Activated CD4-positive, alpha-beta T cell treated with anti-CD3 and anti-CD28 coated beads for 1 hour (primary cell): ENCODE results near the gene PLOD3.
"Not testable (repeated sequence)": the region's sequence is repeated elsewhere in the genome, so short reads cannot be mapped to it uniquely, and the experiment has no call there.

Experiments
- DNase-seq: peaks from one replicate; pipeline ENCODE4 v3.0.0-alpha.2; 2020

PLOD3 gene

DNA sequence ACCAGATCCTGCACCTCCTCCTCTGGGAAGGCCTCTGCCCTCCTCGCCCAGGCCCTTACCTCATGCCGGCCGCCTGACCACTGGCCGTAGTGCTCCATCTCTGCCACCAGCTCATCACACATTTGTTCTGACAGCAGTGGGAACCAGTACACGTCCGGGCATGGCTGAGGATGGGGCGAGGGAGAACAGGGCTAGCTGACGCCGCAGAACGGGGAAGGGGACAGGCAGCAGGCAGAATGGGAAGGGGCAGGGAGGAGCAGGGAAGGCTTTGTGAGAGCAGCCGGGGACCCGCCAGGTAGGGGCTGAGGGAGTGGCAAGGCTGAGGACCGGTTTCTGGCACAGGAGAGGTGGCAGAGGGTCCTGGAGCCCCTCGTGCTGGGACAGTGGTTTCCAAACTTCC, 8.6 kb downstream of the PLOD3 start:
- DNase-seq, result no peak

DNA sequence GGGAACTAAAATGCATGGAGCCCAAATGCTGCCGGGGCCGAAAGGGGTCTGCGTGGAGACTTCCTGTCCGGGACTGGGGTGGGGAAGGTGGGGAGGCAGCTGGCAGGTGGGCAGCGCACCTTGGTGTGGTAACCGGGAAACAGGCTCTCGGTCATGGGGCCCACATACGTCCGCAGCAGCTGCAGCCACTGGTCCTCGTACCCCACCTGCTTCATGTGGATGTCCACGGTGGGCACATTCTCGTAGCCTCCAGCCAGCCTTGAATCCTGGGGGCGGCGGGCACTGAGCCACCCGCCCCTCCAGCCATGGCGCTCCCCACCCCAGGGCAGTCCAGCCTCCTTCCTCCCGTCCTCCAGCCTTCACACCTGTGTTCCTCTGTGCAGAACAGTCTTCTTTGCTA, 9.9 kb downstream of the PLOD3 start:
- no peak for DNase-seq

DNA sequence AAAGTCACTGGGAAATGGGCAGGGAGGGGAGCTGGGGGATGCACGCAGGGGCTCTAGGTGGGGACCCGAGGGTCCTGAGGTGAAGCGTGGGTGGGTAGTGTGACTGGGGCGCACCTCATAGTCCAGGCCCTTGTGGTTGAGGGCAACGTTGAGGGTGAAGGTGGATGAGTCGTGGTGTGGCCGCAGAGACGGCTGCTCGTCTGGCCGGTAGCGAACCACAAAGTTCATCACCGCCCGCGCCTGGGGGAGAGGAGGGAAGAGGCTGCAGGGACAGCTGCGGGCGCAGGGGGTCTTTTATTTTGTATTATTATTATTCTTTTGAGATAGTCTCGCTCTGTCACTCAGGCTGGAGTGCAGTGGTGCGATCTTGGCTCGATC, 10.7 kb downstream of the PLOD3 start:
- DNase-seq, result no peak

DNA sequence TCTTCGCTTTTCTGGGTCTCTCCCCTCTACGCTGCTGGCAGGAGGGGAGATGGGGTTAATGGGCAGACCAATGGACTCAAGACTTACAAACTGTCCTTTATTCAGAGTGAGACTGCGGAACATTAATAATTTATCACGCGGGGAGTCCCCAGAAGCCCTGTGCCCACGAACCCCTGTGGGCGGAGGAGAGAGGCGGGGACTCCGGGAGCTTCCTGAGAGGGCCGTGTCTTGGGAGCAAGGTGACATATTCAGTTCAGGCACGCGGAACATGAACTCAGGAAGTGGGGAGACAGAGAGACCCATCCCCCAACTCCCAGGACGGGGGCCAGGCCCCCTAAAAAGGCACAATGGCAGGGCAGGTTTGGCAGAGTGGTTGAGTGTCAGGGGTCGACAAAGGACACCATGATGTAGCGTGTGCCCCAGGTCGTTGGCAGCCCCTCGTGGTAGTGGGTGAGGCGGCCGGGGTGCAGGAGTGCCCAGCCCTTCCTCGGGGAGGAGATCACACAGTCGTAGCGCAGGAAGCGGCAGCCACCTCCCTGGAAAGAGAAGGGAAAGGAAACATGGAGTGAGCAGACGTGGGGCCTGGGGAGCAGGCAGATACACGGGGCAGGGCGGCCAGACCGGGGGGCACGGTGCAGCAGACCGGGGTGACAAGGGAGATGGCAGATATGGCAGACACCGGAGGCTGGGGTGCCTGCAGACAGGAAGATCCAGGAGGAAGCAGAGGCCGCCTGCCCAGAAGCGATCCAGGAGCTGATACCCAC, 11.3 kb downstream of the PLOD3 start:
- DNase-seq, result no peak

DNA sequence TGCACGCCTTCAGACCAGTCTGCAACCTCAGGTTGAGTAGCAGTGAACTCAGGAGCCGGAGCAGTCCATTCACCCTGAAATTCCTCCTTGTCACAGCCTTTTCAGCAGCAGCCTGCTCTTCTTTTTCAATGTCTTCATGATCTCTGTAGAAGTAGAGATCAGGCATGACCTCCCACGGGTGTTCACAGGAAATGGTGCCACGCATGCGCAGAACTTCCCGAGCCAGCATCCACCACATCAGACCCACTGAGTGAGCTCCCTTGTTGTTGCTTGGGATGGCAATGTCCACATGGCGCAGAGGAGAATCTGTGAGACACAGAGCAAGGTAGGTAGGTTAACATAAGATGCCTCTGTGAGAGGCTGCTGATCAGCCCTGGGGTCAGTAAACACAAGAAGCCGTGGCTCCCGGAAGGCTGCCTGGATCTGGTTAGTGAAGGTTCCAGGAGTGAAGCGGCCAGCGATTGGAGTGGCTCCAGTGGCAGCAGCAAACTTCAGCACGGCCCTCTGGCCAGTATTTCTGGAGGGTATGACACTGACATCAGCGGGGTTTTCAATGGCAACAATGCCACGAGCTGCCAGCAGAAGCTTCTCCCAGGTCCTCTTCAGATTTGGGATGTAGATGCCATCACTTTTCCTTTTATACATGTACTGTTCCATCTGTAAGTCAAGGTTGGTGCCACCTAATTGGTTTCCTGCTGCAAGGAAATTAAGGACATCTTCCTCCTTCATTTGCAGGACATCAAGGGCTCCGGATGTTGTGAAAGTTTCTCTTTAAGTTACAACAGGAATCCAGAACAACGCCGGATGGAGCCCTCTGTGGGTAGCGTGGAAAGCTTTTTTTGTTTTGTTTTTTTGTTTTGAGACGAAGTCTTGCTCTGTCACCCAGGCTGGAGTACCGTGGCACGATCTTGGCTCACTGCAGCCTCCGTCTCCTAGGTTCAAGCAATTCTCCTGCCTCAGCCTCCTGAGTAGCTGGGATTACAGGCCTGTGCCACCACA, 13.3 kb downstream of the PLOD3 start:
- DNase-seq, result not testable (repeated sequence)

DNA sequence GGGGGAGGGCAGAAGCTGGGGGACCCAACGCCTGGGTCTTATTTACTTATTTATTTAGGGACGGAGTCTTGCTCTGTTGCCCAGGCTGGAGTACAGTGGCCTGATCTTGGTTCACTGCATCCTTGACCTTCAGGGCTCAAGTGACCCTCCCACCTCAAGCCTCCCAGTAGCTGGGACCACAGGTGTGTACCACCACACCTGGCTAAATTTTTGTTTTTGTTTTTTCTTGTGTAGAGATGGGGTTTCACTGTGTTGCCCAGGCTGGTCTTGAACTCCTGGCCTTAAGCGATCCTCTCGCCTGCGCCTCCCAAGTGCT, 14.8 kb downstream of the PLOD3 start:
- no peak for DNase-seq

DNA sequence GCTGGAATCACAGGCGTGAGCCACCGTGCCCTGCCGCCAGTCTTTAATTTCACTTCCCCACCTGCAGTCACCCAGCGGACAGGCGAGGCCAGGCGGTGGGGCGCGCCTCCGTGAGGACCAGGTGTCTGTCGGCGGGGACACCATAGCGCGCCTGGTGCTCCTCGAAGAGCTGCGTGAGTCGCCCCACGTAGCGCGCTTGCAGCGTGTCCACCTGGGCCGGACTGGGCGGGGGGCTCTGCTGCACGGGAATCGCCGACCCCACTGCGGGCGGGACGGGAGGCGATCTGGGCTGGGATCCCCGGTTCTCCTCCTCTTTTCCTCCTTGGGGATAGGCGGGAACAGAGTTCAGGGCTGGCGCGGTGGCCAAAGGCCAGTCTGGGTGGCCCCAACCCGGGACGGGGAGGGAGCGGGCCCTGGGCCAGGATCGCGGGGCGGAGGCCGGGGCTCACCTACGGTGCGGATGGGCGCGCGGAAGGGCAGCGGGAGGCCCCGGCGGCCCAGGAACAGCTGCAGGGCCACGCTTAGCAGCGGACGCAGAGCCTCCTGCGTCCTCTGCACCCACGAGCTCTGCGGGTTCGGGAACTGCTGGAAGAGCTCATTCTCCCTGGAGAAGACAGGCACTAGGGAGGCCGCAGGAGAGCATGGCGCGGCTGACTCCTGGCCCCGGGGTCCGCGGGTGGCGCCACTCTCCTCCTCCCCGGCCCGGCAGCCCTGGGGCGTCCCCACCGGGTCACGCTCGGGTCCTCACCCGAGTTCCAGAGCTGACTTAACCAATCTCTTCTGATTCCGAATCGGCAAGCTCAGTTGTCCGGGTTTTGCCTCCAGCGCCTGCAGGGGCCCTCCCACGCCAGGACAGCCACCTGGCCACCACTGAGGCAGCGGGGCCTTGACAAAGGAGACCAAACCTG, 15.4 kb downstream of the PLOD3 start:
- DNase-seq, result no peak

DNA sequence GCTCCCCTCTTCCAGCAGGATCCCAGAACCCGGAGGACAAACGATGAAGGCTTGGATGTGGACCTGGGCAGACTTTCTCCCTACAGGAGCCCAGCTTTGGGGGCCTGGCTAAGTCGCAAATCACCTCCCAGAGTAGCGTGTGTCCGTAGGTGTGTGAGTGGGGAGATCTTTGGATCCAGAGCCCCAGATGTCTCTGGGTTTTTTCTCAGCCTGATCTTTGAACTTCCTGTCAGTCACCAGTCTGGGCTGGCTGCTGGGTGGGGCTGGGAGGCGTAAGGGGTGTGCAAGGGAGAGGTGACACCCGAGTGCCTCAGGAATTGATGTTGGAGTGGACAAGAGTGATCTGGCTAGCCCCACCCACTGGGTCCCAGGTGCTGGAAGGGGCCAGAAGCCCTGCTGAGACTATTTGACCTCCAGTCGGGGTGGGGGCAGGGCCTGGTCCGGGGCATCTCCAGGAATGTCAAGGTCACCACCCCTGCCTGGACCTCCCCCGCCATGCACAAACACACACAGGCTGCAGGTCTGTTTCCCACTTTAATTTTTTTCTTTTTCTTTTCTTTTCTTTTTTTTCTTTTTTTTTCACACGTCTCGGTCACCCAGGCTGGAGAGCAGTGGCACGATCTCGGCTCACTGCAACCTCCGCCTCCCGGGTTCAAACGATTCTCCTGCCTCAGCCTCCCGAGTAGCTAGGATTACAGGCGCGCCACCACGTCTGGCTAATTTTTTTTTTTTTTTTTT, 16.4 kb downstream of the PLOD3 start, which contains the start of gene MOGAT3:
Gene MOGAT3 (minus strand): TSS at position 175 of the 738 bp plus-strand sequence. CDS start 182 bp downstream, outside the sequence.
- no peak for DNase-seq

DNA sequence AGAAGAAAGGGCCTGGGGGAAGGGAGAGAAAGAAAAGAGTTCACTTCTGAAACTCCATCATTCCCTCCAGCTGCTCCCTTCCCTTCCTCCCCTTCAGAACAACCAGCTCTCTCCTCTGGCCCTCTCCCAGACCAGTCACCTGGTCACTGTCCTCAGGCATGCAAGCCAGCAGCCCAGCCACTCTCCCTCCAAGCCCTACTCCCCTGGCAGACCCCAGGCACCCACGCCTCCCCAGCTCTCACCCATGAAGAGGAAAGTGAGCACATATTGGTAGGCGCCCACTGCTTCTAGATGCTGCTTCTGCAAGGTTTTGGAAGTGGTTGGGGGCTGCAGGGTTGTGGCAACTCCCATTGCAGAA, 16.9 kb downstream of the PLOD3 start:
- no peak for DNase-seq

DNA sequence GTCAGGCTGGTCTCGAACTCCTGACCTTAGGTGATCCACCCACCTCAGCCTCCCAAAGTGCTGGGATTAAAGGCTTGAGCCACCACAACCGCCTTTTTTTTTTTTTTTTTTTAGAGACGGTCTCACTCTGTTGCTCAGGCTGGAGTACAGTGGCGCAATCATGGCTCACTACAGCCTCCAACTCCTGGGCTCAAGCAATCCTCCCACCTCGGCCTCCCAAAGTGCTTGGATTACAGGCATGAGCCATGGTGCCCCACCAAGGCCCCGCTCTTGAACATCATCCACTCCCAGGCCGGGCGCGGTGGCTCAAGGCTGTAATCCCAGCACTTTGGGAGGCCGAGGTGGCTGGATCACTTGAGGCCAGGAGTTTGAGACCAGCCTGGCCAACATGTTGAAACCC, 17.9 kb downstream of the PLOD3 start:
- not testable (repeated sequence) for DNase-seq

DNA sequence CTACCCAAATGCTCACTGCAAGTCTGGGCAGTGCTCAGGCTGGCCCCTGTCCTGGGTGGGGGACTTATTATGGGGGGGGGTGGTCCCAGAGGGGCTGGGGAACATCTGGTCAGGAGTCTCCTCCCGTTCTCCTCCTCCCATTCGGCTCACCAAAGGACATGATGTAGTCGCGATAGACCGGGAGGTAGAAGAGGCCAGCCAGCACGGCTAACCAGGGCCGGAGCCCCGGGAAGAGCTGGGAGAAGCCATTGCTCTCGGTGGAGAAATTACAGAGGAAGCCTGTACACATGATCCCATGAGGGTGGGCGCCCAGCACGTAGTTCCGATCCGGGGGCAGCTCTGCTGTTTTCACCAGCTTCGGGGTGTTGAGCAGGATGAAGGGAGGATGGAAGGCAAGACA, 18.9 kb downstream of the PLOD3 start:
- DNase-seq, result no peak

DNA sequence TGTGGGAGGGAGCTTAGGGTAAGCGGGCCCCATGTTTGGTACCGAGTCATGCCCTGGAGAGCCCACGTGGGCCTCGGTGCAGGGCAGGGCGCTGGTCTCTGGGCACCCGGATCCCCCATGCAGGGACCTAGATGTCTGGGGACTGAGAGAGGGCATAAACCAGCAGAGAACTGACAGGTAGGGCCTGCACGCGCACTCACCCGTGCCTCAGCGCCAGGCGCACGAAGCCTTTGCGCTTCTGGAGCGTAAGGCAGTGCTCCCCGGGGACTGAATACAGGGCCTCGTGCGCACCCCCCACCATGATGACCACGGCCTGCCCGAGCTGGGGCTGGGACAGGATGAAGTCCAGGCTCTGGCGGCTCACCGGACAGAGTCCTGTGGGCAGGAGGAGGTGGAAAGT, 19.4 kb downstream of the PLOD3 start:
- no peak for DNase-seq

DNA sequence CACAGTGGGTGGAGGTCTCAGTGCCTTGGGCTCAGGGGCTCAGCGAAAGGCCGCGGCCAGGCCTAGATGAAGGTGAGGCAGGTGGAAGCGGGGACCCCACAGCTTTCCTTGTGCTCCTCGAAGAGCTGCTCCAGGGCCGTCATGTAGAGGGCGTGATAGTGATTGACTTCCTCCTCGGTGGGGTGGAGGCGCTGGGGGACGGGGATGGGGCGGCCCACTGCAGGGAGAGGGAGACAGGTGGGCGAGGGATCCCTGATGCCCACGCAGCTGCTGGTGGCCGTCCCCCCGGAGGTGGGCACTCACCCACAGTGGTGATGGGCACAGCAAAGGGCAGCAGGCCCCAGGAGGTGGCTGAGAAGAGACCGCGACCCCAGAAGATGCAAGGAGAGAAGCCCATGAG, 21.5 kb downstream of the PLOD3 start:
- DNase-seq, result no peak

DNA sequence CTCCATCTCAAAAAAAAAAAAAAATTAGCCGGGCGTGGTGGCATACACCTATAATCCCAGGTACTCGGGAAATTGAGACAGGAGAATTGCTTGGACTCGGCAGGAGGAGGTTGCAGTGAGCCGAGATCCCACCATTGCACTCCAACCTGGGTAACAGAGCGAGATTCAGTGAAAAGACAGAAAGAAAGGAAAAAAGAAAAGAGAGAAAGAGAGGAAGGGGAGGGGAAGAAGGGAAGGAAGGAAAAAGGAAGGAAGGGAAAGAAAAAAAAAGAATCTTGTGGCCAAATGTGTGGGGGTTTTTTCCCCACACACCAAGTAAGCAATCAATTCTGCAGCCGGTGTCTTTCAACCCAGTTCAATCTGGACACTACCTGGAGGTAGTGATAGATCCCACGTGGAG, 28.3 kb downstream of the PLOD3 start:
- no peak for DNase-seq

DNA sequence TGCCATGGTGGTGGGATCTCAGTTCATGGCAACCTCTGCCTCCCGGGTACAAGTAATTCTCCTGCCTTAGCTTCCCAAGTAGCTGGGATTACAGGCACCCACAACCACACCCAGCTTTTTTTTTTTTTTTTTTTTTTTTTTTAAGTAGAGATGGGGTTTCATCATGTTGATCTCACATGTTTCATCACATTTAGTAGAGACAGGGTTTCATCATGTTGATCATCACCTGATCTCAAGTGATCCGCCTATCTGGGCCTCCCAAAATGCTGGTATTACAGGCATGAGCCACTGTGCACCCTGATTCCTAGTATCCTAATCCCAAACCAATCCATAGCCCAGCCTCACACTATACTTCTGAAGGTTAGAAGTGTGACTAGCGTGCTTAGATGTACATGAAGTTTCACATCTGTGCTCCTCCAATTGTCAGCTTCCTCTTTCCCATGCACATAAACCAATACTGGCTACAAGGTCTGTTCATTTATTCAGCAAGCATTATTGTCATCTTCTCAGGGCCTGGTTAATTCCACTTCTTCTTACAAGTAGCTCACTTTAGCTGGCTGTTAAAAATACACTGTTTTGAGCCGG, 30.4 kb downstream of the PLOD3 start:
- DNase-seq, result no peak

DNA sequence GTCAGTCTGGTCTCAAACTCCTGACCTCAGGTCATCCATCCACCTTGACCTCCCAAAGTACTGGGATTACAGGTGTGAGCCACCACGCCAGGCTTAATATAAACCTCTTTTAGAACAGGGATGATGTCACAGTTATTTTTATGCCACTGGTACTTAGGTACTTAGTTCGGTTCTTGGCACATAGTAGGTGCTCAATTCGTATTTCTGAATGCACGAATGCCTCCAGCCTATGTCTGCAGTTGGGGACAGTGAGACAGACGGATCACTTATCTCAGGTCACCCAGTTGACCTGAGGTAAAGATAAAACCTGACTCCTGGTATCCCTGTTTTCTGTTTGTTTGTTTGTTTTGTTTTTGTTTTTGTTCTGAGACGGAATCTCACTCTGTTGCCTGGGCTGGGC, 31.2 kb downstream of the PLOD3 start:
- DNase-seq, result no peak

DNA sequence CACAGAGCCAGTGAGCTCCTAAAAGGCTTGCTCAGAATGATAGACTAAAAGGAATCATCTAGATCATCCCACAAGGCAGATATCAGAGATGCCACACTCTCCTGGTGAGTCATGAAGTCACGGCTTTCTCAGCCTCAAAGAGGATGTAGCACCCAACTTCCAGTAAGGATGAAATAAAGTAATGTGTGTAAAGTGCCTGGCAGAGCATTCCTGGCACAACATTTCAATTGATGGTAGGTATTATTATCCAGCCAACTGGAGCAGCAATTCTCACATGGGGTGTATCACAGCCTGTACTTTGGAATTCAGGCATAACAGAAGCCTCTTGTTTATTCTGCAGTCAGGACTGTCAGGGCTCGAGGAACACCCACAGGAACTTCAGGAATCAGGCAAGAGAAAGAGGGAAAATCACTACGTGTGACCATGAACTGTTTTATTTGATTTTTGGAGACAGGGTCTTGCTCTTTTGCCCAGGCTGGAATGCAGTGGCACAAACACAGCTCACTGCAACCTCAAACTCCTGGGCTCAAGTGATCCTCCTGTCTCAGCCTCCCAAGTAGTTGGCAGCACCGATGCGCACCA, 32.0 kb downstream of the PLOD3 start:
- no peak for DNase-seq

DNA sequence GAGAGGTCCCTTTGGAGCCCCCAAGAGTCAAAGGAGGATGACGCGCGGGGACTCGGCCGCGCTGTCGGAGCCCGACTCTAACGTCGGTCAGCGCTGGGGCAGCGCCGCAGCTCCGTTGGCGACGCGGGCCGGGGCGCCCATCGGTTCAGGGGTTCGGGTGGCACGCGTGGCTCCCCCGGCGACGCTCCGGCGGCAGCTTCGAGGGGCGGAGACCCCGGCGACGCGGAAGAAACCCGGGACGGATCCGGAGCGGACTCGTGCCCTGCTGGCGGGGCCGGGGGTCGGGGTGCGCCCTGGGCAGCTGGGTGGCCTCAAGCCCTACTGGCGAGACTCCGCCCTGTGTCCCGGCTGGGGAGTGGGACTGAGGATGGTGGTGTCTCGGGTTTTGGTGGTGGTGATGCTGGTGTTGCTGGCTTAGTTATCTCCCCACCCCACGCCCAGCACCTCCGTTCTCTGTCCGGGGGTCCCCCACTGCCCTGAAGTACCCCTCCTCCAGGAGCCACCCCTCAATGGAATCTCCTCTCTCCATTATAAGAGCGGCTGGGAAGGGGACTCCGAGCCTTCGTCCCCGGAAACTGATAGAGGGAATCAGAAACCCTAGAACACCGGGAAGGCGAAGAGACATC, 37.1 kb downstream of the PLOD3 start, which contains the start of gene NAT16:
Gene NAT16 (minus strand): TSS at position 164 of the 626 bp plus-strand sequence. CDS start 5,486 bp downstream, outside the sequence.
- DNase-seq, result no peak

DNA sequence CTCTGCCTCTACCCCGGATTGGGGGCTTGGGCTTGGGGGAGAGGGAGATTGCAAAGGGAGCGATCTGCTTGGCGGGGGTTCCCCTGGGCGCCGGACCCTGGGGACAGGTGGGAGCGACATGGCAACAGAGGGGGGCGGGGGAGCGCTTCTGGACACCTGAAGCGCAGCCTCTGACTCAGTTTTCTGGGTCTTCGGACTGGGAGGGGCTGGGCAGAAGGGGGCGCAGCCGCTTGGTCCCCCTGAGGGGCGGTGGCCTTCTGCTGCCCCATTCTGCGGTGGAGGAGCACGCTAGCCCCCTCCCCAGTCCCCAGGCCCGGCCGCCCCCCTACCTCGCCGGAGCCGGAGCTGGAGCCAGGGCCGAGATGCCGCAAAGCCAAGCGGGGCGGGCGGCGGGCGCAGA, 37.7 kb downstream of the PLOD3 start:
- no peak for DNase-seq

DNA sequence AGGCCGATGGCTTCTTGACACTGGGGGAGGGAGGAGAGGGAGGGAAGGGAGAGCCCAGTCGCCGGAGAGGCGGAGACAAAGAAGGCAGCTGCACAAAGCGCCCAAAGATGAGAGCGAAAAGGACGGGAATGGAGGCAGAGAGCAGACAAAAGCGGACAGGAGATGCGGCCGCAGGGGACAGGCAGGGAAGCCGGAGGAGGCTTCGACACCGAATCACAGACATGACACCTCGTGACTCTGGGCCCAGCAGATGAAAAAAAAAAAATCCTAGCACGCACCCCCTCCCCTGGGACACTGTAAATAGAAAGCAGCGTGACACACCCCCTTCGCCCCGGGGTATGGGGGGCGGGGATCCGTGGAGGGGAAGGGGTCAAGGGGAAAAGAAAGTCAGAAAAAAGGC, 38.3 kb downstream of the PLOD3 start:
- DNase-seq, result no peak

DNA sequence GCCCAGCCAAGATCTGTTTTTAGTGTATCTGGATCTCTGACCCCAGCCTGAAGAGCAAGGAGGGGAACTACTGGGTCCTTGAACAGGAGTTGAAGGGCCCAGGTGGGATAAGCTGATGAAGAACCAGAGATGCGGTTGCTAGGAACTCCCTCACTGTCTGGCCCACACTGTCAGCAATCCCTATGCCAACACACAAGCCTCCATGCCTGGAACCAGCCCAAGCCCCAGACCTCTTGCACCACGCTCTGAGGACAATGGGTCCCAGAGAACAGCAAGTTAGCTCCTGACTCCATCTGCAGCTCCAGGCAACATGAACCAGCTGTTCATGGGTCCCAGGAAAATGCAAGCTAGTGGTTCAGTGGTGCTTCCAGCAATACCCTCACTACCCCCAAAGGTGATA, 39.7 kb downstream of the PLOD3 start:
- no peak for DNase-seq
